GM18508 (cell line): ENCODE measurements around the gene KDELR3.

Experiments used
- ATAC-seq: cut with Tn5 transposase; IDR thresholded peaks from one replicate; pipeline ENCODE4 v1.9.1; 2021; ENCODE audit warnings: moderate number of reproducible peaks; ENCODE audit not compliant: insufficient read depth, unreplicated experiment

The KDELR3 gene

DNA sequence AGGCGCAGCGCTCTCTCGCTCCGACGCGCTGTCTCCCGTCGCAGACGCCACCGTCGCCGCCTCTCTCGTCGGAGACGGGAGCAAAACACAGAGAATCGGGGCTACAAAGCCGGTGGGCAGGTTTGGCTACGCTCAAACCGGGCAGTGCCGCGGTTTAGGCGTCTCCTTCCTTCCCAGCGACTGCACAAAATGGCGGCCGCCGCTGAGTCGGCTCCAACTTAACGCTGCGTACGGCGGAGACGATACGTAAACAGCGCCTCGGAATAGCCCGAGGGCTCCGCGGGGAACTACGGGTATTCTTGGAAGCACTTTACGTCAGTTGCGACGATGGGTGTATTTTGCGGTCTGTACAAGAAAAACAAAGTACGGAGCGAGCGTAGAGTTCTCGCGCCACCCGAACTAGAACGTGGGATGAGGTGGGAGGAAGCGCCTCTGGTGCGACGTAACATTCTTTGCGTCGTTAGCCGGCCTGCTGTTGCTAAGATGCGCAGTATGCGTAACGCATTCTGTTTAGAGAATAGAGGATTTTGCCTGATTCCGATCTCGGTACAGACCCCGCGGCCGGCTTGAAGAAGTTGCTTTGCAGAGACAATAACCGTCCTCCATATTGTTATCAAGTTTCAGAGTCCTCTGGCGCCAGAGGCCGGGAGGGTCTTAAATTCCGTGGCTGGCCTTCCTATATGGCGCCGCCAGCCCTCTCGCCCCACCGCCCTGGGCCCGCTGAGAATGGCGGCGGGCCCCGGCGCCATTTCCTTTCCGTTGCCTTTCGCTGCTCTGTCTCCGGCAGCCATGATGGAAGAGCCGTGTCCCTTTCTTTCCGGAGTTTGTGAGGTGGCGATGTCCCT lies 38.4 kb downstream of the KDELR3 start, which contains the start of gene DDX17:
Gene DDX17 (minus strand): TSS at position 194 of the 845 bp plus-strand sequence.
- ATAC-seq = peak; percentile 72

DNA sequence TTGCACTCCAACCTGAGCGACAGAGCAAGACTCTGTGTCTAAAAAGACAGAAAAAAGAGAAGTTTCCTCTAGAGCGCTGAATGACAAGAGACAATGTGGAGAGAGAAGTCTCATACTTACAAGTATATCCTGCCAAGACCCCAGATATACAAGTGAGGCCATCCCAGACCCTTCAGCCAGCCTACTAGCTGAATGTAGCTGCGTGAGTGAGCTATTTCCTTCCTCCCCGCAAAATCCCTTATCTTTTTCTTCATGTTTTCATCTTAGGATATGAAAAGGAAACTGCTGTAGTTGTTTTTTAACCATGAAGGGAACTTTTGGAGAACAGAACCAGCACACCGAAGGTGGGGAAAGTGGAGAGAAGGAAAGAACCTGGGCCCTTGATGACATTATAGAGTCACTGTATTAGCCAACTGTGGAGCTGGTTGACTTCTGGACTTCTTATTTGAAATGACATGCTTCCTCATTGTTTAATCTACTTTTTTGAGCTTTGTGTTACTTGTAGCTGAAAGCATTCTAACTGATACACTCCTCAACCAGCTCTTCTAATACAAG lies 42.6 kb downstream of the KDELR3 start:
- ATAC-seq = no peak

DNA sequence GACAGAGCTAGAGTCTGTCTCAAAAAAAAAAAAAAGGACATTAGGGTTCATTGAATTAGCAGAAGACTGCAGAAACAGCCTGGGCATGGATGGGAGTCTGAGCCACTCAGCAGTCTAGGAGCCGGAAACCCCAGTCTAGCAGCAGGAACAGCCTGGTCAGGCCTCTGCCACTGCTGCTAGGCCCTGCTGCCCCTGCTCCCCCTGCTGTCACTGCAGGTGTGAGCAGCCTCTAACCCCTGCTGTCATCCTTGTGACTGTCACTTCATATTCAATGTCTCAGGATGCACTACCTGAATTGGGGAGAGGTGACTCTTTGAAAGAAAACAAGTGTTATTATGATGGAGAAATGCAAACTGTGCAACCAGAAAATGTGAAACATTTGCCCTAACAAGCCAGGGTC lies 45.2 kb downstream of the KDELR3 start:
- ATAC-seq = no peak

DNA sequence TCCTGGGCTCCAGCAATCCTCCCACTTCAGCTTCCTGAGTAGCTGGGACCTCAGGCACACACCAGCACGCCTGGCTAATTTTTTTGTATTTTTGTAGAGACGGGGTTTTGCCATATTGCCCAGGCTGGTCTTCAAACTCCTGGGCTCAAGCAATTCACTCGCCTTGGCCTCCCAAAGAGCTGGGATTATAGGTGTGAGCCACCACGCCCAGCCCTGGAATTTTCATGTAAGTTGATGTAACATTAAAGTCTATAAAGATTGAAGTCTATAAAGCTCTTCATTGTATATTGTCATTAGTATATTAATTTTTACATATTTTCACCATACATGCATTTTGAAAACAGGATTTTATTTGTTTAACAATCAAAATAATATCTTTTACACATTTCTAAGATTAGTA lies 50.7 kb downstream of the KDELR3 start:
- ATAC-seq = no peak

DNA sequence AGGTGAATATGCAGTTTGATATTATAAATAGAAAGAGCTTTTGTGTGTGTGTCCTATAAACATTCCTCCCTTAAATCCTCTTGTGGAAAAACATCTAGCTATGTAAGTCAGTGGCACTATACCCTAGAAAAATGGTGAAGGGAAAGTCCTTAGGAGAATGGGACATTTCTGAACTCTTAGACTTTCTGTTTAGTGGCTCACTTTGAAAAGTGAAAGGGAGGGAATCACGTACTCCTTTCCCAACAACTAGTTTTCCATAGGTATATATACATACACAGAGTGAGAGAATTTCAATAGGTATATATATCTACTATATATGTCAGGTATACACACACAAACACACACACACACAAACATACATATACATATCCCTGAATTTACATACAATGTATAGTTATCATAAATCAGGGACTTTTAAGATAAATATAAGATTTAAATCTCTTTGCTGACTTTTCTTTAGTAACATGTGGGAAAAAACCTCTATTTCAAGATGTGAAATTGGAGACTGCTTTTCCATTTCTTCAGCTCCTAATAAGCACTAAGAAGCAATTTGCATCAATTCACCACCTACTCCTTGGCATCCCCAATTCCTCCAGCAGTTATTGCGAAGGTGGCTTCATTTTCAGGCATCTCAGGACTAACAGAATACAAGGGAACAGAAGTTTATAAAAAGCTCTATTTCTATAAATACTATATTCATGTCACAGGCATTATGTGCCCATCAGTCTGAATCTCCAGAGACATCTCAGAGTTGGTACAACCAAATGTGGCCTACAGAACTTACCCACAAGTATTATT lies 51.8 kb downstream of the KDELR3 start:
- ATAC-seq = no peak

DNA sequence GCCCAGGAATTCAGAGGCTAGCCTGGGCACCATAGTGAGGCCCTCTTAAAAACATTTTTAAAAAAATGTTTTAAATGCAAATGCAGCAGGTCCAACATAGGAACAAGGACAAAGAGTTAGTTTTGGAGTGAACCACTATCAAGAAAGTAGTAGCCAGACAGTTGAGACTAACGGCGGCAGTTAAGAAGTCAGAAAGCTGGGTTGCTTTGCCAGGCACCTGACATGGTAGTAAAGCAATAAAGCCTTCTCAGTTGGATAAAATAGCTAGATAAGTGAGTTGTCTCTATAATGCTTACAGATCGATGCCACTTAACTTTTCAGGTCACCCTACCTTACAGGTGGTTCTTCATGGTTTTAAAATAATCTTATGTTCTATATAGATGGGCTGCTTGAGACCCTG lies 55.1 kb downstream of the KDELR3 start:
- ATAC-seq = no peak

DNA sequence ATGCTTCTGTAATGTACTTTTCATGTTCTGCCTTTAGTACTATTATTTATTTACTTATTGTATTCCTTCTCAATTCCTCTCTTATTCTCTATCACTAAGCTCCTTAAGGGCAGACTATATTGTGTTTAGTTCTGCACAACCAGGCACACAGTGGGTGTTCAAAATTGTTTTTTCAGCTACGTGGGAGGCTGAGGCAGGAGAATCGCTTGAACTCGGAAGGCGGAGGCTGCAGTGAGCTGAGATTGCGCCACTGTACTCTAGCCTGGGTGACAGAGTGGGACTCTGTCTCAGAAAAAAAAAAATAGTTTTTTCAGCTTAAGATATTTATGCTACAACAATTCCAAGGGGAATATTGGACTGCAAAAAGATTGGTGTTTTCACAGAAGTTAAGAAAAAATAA lies 55.6 kb downstream of the KDELR3 start:
- no peak for ATAC-seq

DNA sequence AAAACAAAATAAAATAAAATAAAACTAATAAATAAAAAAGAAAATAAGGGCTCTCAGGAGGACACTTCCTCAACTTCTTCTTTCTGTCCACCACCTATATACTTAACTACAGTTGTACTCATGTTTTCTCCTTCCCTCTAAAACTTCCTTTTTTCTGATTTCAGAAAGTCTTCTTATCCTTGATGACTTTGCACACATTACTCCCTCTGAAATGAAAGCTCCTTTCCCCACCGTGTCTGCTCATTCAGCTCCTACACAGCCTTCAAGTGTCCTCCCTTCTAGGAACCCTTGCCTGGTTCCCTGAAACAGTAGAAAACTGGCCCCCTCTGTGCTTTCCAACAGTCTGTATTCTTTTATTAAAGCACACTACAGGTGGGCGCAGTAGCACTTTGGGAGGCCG lies 56.5 kb downstream of the KDELR3 start:
- ATAC-seq = no peak

DNA sequence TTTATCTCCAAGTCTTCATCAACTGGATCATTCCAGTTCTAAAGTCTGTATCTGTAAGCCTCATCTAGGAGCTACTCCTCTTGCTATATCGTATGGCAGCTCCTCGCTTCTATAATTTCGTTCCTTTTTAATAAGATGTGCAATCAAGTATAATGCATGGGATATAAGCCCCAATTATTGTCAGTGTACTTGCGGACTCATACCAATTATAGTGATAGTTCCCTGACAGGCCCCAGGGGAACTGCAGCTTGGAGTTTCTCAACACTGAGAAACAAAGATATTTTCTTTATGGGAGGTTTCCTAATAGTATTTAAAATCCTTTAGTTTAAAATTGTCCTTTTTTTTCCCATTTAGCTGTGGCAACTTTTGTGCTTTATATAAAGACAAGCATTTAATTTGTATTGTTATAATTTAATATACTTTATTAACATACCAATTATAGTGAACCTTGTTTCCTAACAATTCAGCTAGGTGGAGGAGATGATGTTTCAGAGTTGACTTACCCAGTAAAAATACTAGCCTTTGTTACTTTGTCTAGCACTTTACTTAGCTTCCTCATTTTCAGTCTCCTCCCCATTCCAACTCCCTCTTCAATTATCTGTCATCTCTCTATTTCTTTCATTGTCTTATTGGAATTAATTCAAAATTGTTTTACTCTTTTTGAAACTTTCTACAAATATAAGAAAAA lies 63.5 kb downstream of the KDELR3 start:
- no peak for ATAC-seq
